Measurements from ENCODE around the gene ZNF622. TPM values are rescaled to one million over a fixed set of nuclear protein-coding genes. Genes with fewer than 3 reads are reported as not detected.

ZNF622 gene
- total and polyA plus RNA-seq, 2 of the 13 experiments (the other 11 are each of a cell fraction or from before 2014, with no cell fraction given) = 12.1 to 44.7 TPM

GRCh38 chr5:16487456-16487855 lies 21.9 kb upstream of the ZNF622 start (continued):
- no peak for TF ChIP-seq ZNF513 (CRISPR knock-in tag; conservative IDR thresholded peaks at IDR 0.05)
- no peak for TF ChIP-seq ZNF615 (CRISPR knock-in tag; IDR thresholded peaks at IDR 0.05; ENCODE audit: borderline replicate concordance)
- no peak for TF ChIP-seq ATF2 (CRISPR knock-in tag; IDR thresholded peaks at IDR 0.05)

GRCh38 chr5:16486711-16487111 lies 21.1 kb upstream of the ZNF622 start:
- no TSS peak for BruUV-seq (replicated peaks)
- FAIRE-seq (no peak), DNase-seq (ENCODE audit: low spot score) (no peak), ATAC-seq (no peak)
- H3K9ac ChIP-seq (ENCODE audit: insufficient read depth, low read depth, low read length) = no peak overlapping the region
- ChIA-PET POLR2A (no interaction called here), CTCF (ENCODE audit: low intra/inter-chr PET ratio, low total read pairs) (no interaction called here)
- 6% methylated on average over 4 of the region's 4 CpGs for WGBS (ENCODE audit: low lambda C conversion rate)
- no peaks in the 10 kb centered on the region for H3K4me1 ChIP-seq (ENCODE audit: insufficient read depth, low read length)
- no peak overlapping the region for H3K4me2 ChIP-seq (ENCODE audit: low read depth, low read length)
- H2AFZ ChIP-seq (ENCODE audit: low read length) = no peak overlapping the region
- no peak overlapping the region for H3K4me3 ChIP-seq (replicated peaks in 1 of 3; ENCODE audit: insufficient read depth in 1 of 3, low read depth in 2 of 3, low read length in 3 of 3)
- H3K36me3 ChIP-seq (replicated peaks in 1 of 2; ENCODE audit: control insufficient read depth in 1 of 2, insufficient read depth in 2 of 2, low read length in 2 of 2) = no peaks in the 10 kb centered on the region
- H3K79me2 ChIP-seq (ENCODE audit: insufficient read depth, low read length) = no peaks in the 10 kb centered on the region
- no peak overlapping the region for H3K27ac ChIP-seq (ENCODE audit: extremely low read length, insufficient read depth, low read length)
- in situ Hi-C loops (cut with HindIII; ENCODE audit: extremely low pct_ligation_motif_present, low pct_unique_long_range_greater_than_20kb) = loop anchor here (5.0 to 10.0 kb wide), 2 partner anchors 66 to 178 kb away; no protein-coding TSS in a partner anchor
- H3K27me3 ChIP-seq (ENCODE audit: control insufficient read depth in 1 of 2, insufficient read depth in 2 of 2, low read length in 2 of 2) = no peaks in the 10 kb centered on the region; a peak in 1 of 5 replicates
- H3K9me3 ChIP-seq (ENCODE audit: low read length) = no peaks in the 10 kb centered on the region
- H4K20me1 ChIP-seq (ENCODE audit: insufficient read depth, low read length) = no peaks in the 10 kb centered on the region
- intact Hi-C loops (cut with micrococcal nuclease; ENCODE audit: unreplicated experiment) = no loop called here
- no peak for TF ChIP-seq ZNF441 (CRISPR knock-in tag; IDR thresholded peaks at IDR 0.05; ENCODE audit: borderline replicate concordance)
- TF ChIP-seq MAFK (conservative IDR thresholded peaks at IDR 0.05 in 1 of 2, IDR thresholded peaks at IDR 0.05 in 1 of 2; ENCODE audit: low read length in 2 of 2) = 0 out of 4 replicates have a peak, but pooled peaks of 1 of the 2 experiments have one; percentile 7

Data from HepG2 (cell line).